HG03097 (cell line): ENCODE measurements around the gene GRID1.

Source experiments
- ATAC-seq: cut with Tn5 transposase; IDR thresholded peaks from one replicate; pipeline ENCODE4 v1.9.1; 2021; ENCODE audit not compliant: unreplicated experiment, low FRiP score

Gene GRID1

GRCh38 chr10:86371116-86371515 is 4.5 kb upstream of the GRID1 start:
- ATAC-seq, result no peak

DNA sequence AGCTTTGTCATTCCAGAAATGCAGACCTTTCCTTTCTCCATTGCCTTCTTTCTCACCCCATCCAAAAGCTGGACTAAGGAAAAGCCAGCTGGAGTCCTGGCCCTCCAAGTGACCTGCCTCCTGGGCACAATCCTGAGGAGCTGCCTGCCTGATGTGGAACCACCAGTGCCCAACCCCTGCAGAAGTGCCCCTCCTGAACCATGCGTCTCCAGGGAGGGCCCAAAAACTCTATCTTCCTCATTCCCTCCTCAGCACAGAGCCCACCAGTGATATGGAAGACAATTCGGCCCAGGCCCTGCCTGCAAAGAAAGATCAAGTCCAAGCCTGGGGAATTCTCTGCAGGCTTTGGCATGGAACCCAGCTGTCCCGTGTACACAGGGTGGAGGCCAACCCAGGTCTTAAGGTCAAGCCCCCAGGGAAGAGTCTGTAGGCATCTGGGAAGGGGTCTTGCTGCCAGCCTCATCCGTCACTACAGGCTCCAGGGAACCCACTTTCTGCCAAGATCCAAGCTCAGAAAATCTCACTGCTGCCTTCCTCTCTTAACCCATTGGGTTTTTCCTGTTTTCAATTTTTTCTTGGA is 3.5 kb upstream of the GRID1 start:
- ATAC-seq, result no peak

GRCh38 chr10:86368987-86369386 is 2.4 kb upstream of the GRID1 start:
- ATAC-seq, result no peak

DNA sequence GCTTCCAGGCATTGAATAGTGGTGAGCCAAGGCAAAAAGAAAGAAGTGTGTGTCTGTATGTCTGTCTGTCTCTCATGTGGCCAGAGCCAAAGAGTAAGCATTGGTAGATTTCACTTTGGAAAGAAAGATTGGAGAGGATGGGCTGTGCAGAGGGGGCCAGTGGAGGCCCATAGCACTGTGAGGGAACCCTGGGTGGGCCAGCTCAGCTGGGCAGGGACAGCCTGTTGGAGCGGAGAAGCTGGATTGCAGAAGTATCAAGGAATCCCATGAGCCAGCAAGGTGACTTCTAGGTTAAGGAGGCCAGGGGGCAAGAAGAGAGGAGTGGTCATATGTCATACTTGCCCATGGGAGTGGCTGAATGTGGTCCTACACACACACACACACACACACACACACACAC is 1.5 kb upstream of the GRID1 start:
- ATAC-seq, result no peak

DNA sequence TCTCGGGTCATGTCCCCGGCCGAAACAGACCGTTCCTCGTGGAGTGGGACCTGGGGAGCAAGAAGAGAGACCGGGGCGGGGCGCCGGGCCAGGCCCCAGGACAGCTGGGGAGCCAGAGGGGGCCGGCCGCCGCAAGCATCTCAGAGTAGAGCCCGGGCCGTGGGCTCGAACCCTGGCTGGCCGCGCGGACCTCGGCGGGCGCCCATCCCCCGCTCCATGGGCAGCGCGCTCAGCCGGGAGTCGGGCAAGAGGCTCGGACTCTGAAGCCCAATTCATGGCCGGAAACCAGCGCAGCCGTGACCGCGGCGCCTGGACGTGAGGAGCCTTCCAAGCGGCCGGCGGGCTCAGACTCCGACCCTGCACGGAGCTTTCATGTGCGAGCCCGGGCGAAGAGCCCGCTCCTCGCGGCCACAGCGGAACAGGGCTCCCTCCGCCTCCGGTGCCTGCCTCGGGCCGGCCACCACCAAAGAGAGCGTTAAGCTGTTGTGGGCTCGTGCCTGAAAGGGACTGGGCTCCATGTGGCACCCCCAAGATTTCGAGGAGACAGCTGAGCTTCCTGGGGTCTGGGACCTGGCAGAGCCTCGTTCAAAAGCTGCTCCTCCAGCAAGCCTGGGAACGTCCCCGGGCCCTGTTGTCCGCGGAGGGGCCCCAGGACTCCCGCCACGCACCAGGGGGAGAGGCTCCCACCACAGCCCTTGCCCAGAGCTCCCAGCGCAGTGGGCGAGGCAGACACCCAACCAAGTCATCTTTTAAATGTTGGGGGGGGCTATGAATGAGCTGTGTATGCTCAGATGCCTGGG is 757 bp upstream of the GRID1 start:
- ATAC-seq, result no peak

GRCh38 chr10:86366902-86367151 is 232 bp upstream of the GRID1 start:
- ATAC-seq, result no peak

DNA sequence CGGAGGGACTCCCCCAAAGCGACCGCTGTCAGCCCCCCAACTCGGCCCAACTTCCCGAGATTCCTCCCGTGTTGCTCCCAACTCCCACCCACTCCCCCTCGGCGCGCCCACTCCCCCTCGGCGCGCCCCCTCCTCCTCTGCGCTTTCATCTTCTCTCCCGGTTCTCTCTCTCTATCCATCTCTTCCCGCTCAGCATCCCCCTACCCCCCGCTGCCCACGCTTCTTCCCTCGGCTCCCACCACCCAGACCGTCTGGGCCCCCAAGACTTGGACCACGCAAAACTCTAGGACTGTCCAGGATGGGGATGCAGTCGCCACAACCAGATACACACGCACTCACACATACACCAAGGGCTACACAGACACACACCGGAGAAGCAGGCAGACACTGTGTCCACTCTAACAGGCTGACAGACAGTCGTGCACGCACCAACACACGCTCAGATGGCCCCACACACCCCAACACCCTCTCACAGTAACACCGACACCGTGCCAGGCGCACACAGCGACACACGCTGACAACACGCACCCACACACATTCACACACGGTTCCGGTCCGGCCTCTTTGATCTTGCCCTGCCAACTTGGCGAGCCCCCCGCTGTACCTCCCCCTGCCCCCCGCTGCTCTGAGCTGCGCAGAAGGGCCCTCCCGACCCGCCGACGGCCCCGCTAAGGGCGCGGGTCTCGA is 1.1 kb downstream of the GRID1 start:
- no peak for ATAC-seq

DNA sequence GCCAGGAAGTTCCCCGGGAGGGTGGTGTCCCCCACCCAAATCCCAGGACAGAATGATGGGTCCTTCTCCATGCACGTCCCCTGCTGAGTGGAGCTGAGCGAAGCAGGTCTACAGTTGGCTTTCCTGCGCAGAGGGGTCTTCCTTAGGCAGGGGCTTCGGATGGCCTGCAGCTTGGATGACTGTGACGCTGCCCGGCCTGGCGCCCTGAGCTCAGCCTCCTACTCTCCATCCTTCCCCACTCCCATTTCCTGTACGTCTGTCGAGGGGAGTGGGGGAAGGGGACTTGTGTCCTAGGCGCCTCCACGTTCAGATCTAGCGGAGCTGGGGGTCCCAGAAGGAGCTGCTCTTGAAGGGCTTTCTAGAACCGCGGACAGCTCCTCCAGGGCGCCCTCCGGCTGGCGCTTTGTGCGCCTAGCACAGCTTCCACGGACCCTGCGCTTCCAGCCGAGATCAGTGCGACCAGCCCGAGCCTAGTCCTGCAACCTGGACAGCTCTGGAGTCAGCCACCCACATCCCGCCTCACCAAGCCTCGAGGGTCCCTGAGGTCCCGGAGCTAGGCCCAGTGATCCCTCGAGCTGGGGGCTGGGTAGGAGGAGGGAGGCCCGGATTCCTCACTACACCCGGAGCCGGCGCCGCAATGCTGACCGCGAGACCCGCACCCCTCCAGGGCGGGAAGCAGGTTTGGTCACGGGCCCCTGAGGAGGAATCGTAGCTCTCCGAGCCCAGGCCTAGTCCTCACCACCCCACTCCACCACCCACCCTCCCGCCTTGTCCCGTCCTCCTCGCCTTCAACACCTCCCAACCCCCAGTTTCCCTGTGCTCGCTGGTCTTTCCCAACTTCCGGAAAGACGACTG is 1.9 kb downstream of the GRID1 start:
- ATAC-seq, result no peak

GRCh38 chr10:86363833-86364490 is 2.6 kb downstream of the GRID1 start:
- no peak for ATAC-seq

- ATAC-seq, result no peak
These were observed 3.3 kb downstream of the GRID1 start for GRCh38 chr10:86363184-86363832.

DNA sequence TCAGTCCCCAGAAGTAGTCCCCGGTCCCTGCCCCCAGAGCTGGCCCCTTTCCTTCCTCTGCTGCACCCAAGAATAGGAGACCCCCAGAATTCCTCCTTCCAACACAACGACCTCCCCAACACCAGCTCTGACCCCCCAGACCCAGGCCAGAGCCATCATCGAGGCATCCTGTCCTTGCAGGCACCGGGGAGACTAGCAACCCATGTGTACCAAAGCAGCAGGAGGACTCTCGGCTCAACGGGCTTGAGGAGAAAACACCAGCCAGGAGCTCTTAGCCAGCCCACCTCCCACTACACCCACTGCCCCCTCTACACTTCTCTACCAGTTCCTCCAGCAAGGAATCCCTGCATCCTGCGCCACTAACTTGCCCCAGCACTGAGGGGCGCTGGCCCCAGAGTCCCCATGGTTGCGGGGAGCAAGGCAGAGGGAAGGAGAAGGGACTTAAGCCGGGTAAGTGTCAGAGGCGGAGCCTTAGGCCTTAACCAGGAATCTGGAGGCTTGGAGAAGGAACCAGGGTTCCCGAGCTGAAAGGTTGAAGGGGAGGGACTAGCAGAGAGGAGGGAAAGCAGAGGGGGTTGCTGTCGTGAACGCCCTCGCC is 3.9 kb downstream of the GRID1 start:
- no peak for ATAC-seq

GRCh38 chr10:86362129-86362527 is 4.5 kb downstream of the GRID1 start:
- no peak for ATAC-seq

DNA sequence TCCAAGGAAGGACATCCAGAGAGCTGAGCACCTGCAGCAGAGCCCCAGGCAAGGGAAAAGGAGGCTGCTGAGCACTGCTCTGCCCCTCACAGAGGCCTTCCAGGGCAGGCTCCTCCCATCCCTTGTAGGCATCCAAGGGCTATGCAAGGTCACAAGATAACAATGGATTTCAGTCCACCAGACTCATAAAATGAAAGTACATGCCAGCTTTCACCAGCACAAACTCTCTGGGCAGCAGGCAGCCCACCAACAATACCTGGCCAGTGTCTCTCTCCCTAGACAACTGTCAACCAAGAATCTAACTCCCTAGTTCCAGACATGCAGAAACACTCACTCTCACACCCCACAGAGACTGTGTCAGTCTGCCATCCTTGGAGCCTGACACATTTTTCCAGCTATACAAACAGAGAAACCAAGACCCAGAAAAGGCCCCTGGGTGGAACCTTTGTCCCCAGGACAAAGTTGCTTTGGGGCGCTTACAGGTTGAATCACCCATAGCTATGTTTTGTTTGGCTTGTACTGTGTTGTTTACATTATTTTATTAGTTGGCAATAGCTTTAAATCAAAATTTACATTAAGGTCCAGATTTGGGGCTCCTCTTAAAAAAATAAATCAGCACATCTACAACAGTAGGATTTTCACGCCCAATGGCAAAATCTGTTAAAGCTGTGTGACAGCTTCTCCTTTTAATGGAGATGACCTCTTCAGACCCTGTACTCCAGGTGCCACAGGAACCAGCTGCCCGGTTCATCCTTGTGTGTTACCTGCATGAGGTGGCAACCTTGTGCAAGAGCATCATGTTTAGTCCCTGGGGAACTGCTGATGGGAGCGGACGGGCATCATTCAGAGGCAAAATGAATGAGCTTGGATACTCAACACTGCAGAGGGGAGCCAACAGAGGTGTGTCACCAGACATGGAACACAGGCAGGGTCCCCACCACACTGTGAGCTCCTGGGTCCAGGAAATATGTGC is 5.2 kb downstream of the GRID1 start:
- no peak for ATAC-seq

GRCh38 chr10:86360657-86361056 is 5.9 kb downstream of the GRID1 start:
- no peak for ATAC-seq

DNA sequence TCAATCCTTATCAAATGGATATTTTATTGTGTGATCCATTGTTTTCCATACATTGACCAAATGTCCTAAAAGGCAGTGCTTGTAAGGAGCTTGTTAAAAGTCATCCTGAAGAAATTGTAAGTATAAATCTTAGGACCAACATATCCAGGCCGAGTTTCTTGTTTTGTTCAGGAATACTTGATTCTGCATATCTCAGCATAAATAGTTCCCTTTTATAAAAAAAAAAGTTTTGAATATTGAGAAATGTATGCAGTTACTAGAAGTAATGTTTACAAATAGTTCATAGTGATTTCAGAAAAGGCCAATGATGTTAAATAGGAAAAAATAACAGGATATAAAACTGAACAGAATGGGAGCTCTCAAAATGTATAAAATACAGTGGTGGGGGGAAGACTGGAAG is 6.6 kb downstream of the GRID1 start:
- ATAC-seq, result no peak

DNA sequence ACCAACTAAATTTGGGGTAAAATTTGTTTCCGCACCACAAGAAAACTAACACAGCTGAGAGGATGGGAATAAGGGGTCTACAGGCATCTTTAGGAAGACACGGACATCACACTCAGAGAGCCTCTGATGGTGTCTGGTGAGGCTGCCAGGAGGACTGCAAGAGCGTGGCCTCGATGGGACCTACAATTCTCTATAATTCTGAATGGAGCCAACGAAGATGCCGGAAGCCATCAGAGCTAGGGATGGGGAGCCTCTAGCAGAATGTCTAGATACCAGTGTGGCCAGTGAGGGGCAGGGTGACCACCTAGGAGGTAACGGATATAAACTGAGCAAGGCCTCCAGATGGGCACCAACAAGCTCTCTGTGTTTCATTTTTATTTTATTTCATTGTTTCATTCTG is 7.5 kb downstream of the GRID1 start:
- ATAC-seq, result no peak

- no peak for ATAC-seq
These were observed 8.9 kb downstream of the GRID1 start for GRCh38 chr10:86357676-86358075.

- ATAC-seq, result no peak
These were observed 9.6 kb downstream of the GRID1 start for GRCh38 chr10:86357041-86357440.

DNA sequence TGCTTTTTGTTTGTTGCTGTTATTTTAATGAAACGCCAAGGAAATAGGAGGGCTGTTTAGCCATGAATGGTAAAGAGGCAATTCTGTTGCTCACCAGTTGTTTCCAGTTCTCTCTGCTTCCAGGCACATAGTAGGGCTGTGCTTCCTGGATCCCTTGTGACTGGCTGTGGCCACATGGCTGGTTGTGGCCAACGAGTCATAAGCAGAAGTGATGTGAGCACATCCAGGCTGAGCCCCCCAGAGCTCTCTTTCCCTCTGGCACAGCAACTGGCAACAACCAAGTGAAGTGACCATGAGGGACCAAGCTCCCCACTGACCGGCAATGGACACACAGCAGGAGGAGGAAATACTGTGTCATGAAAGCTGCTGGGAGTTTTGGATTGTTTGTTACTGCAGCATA is 10.3 kb downstream of the GRID1 start:
- no peak for ATAC-seq
